Measurements from ENCODE around the gene DLGAP4. TPM values are rescaled to one million over a fixed set of nuclear protein-coding genes. Genes with fewer than 3 reads are reported as not detected.

The DLGAP4 gene
- polyA plus RNA-seq, 2 of the 4 experiments (the other 2 are of a cell fraction) = 11.9 to 36.7 TPM

GRCh38 chr20:36548704-36549627 is 242.8 kb downstream of the DLGAP4 start:
- Histone ChIP-seq H3K4me3 (no peak overlapping the region), H3K27ac (no peak overlapping the region), H3K9me3 (no peaks in the 10 kb centered on the region), H3K4me2 (no peak overlapping the region), H3K4me1 (no peaks in the 10 kb centered on the region)
- no peak for ATAC-seq
- CTCF ChIA-PET = interaction anchor here (0.6 to 2.1 kb wide), 6 partner anchors 11 to 269 kb away, joined by 3 to 6 read pairs (median 3); partner anchors contain the start of gene RAB5IF
- WGBS (ENCODE audit: missing lambda C conversion rate) = 81% methylated on average over 19 of the region's 23 CpGs
- DNase-seq (ENCODE audit: low read depth in 1 of 2, low spot score in 1 of 2) = no peak
- POLR2A ChIA-PET = no interaction called here
- no peak for TF ChIP-seq JUNB (IDR thresholded peaks at IDR 0.05)
- no peak for TF ChIP-seq HMGXB4 (CRISPR knock-in tag; IDR thresholded peaks at IDR 0.05; ENCODE audit: borderline replicate concordance)
- no peak for TF ChIP-seq HES2 (IDR thresholded peaks at IDR 0.05)
- no peak for TF ChIP-seq ZNF302 (CRISPR knock-in tag; IDR thresholded peaks at IDR 0.05)
- no peak for TF ChIP-seq HEYL (CRISPR knock-in tag; IDR thresholded peaks at IDR 0.05)
- no peak for TF ChIP-seq CTCF (IDR thresholded peaks at IDR 0.05)
- no peak for TF ChIP-seq MYC (IDR thresholded peaks at IDR 0.05; ENCODE audit: borderline replicate concordance, low read length)
- TF ChIP-seq BHLHE40 (IDR thresholded peaks at IDR 0.05; ENCODE audit: low read depth, low read length) = no peak
- TF ChIP-seq KDM5A (IDR thresholded peaks at IDR 0.05) = no peak
- FAIRE-seq = no peak

GRCh38 chr20:36549628-36549941 is 243.4 kb downstream of the DLGAP4 start:
- H3K9me3 ChIP-seq = no peaks in the 10 kb centered on the region
- no peak overlapping the region for H3K27ac ChIP-seq
- H3K4me3 ChIP-seq = no peak overlapping the region
- CTCF ChIA-PET = interaction anchor here (1.1 to 2.1 kb wide), 4 partner anchors 56 to 205 kb away, joined by 3 to 6 read pairs (median 3); partner anchors contain the start of gene RAB5IF
- TF ChIP-seq CHD2 (IDR thresholded peaks at IDR 0.05; ENCODE audit: low read length, partially characterized antibody) (no peak), ZFP36 (IDR thresholded peaks at IDR 0.05; ENCODE audit: borderline replicate concordance, partially characterized antibody) (no peak), EHMT2 (IDR thresholded peaks at IDR 0.05; ENCODE audit: low read depth) (no peak), HDAC2 (IDR thresholded peaks at IDR 0.05) (no peak), CBX8 (IDR thresholded peaks at IDR 0.05) (no peak), USF2 (IDR thresholded peaks at IDR 0.05) (no peak), BHLHE40 (IDR thresholded peaks at IDR 0.05; ENCODE audit: low read depth, low read length) (no peak), RNF2 (IDR thresholded peaks at IDR 0.05; ENCODE audit: borderline replicate concordance, low read depth) (no peak), SREBF2 (IDR thresholded peaks at IDR 0.05) (no peak), HOXB5 (CRISPR knock-in tag; IDR thresholded peaks at IDR 0.05) (no peak), MAZ (IDR thresholded peaks at IDR 0.05; ENCODE audit: borderline replicate concordance, low read depth, low read length) (no peak), CHD4 (IDR thresholded peaks at IDR 0.05; ENCODE audit: borderline replicate concordance) (no peak)
- no peak for FAIRE-seq
- 89% methylated on average over 5 of the region's 9 CpGs for WGBS (ENCODE audit: missing lambda C conversion rate)
- no peak for DNase-seq (ENCODE audit: low read depth in 1 of 2, low spot score in 1 of 2)
- no peaks in the 10 kb centered on the region for H3K4me1 ChIP-seq
- no peak for ATAC-seq
- POLR2A ChIA-PET = no interaction called here
- H3K4me2 ChIP-seq = no peak overlapping the region
